ENCODE data around the gene EEF1A2.

DNA sequence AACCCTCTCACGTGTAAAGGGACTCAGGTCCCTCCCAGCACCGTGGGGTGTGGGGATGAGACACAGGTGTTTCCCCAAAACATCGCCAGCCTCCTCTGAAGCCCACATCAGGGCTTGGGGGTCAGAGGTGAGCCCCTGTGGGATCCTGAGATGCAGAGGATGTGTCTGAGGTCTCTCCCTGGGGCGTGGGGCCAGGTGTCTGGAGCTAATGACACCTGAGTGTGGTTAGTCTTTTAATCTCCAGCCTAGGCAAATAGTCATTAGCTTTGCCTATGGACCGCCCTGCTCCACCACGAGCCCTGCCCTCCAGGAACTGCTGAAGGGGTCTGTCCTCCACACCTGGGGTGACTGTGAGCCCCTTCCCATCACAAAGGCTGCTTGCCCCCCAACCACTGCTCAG is 46.9 kb upstream of the EEF1A2 start:
- TF ChIP-seq, protein P1, sequence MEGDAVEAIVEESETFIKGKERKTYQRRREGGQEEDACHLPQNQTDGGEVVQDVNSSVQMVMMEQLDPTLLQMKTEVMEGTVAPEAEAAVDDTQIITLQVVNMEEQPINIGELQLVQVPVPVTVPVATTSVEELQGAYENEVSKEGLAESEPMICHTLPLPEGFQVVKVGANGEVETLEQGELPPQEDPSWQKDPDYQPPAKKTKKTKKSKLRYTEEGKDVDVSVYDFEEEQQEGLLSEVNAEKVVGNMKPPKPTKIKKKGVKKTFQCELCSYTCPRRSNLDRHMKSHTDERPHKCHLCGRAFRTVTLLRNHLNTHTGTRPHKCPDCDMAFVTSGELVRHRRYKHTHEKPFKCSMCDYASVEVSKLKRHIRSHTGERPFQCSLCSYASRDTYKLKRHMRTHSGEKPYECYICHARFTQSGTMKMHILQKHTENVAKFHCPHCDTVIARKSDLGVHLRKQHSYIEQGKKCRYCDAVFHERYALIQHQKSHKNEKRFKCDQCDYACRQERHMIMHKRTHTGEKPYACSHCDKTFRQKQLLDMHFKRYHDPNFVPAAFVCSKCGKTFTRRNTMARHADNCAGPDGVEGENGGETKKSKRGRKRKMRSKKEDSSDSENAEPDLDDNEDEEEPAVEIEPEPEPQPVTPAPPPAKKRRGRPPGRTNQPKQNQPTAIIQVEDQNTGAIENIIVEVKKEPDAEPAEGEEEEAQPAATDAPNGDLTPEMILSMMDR (IDR thresholded peaks at IDR 0.05; ENCODE audit: borderline replicate concordance, extremely low read depth, low read length, poor library complexity, severe bottlenecking), result no peak
- TF ChIP-seq EZH2 (IDR thresholded peaks at IDR 0.05; ENCODE audit: borderline replicate concordance, low read depth, low read length, severe bottlenecking), result no peak

Data from DND-41 (cell line).